H9 (cell line): Measurements from ENCODE around the gene FANCC. TPM values are rescaled to one million over a fixed set of nuclear protein-coding genes. Genes with fewer than 3 reads are reported as not detected.

Experiments used
- DNase-seq: peaks from one replicate; pipeline ENCODE4 v3.0.0-alpha.2; 2017
- H2AFZ ChIP-seq: one replicate; pipeline ENCODE4 v1.6.1; 2013; ENCODE audit warnings: mild to moderate bottlenecking, low read length, control low read depth, moderate library complexity
- H2AK5ac ChIP-seq: 2 replicates; pipeline ENCODE4 v1.6.1; 2013; ENCODE audit warnings: low read length, control low read depth, mixed read lengths; ENCODE audit not compliant: insufficient read length
- H2BK120ac ChIP-seq: one replicate; pipeline ENCODE4 v1.6.1; 2013; ENCODE audit warnings: low read depth, mild to moderate bottlenecking, low read length, control low read depth, inconsistent platforms; ENCODE audit not compliant: poor library complexity, severe bottlenecking
- H2BK12ac ChIP-seq: 2 replicates; pipeline ENCODE4 v1.6.1; 2013; ENCODE audit warnings: low read length, control low read depth, mixed read lengths, low read depth; ENCODE audit not compliant: insufficient read length
- H2BK15ac ChIP-seq: 2 replicates; pipeline ENCODE4 v1.6.1; 2013; ENCODE audit warnings: low read depth, low read length, control low read depth
- H2BK20ac ChIP-seq: one replicate; pipeline ENCODE4 v1.6.1; 2013; ENCODE audit warnings: low read depth, mild to moderate bottlenecking, low read length, control low read depth, inconsistent platforms; ENCODE audit not compliant: poor library complexity, severe bottlenecking
- H2BK5ac ChIP-seq: 2 replicates; pipeline ENCODE4 v1.6.1; 2013; ENCODE audit warnings: low read length, control low read depth, mixed read lengths; ENCODE audit not compliant: insufficient read length
- H3K14ac ChIP-seq: 2 replicates; pipeline ENCODE4 v1.6.1; 2013; ENCODE audit warnings: low read length, control low read depth; ENCODE audit not compliant: insufficient read depth
- H3K18ac ChIP-seq: 2 replicates; pipeline ENCODE4 v1.6.1; 2013; ENCODE audit warnings: low read depth, mild to moderate bottlenecking, mixed read lengths, low read length, control low read depth; ENCODE audit not compliant: insufficient read length
- H3K23ac ChIP-seq: 2 replicates; pipeline ENCODE4 v1.6.1; 2013; ENCODE audit warnings: low read length, control low read depth, mixed read lengths, low read depth; ENCODE audit not compliant: insufficient read length
- H3K23me2 ChIP-seq: 2 replicates; pipeline ENCODE4 v1.6.1; 2013; ENCODE audit warnings: low read depth, mild to moderate bottlenecking, mixed read lengths, low read length, control low read depth; ENCODE audit not compliant: insufficient read length, poor library complexity, severe bottlenecking
- H3K27ac ChIP-seq: 2 replicates; pipeline ENCODE4 v1.5.1; 2013; ENCODE audit warnings: low read length, control low read depth, mixed read lengths, low read depth; ENCODE audit not compliant: insufficient read length
- H3K27me3 ChIP-seq: 2 replicates; pipeline ENCODE4 v1.6.1; 2013; ENCODE audit warnings: low read length, control low read depth, inconsistent platforms; ENCODE audit not compliant: insufficient read depth
- H3K4ac ChIP-seq: 2 replicates; pipeline ENCODE4 v1.6.1; 2013; ENCODE audit warnings: low read depth, mild to moderate bottlenecking, control low read depth, inconsistent platforms, low read length, moderate library complexity
- H3K4me1 ChIP-seq: 2 replicates; pipeline ENCODE4 v1.6.1; 2013; ENCODE audit warnings: low read length, control low read depth, inconsistent platforms; ENCODE audit not compliant: insufficient read depth
- H3K4me2 ChIP-seq: 2 replicates; pipeline ENCODE4 v1.6.1; 2013; ENCODE audit warnings: low read length, control low read depth, mixed read lengths; ENCODE audit not compliant: insufficient read length, insufficient read depth
- H3K56ac ChIP-seq: 2 replicates; pipeline ENCODE4 v1.6.1; 2013; ENCODE audit warnings: low read depth, mild to moderate bottlenecking, mixed read lengths, low read length, control low read depth; ENCODE audit not compliant: insufficient read length
- H3K79me1 ChIP-seq: 2 replicates; pipeline ENCODE4 v1.6.1; 2013; ENCODE audit warnings: low read depth, mild to moderate bottlenecking, moderate library complexity, low read length, control low read depth, inconsistent platforms; ENCODE audit not compliant: insufficient read depth, poor library complexity, severe bottlenecking
- H3K79me2 ChIP-seq: 2 replicates; pipeline ENCODE4 v1.6.1; 2013; ENCODE audit warnings: low read length, control low read depth, inconsistent platforms; ENCODE audit not compliant: insufficient read depth
- H3K9ac ChIP-seq: 2 replicates; pipeline ENCODE4 v1.6.1; 2013; ENCODE audit warnings: low read length, control low read depth, mixed read lengths; ENCODE audit not compliant: insufficient read length; ENCODE audit errors: extremely low read depth
- H3K9me3 ChIP-seq: one replicate; pipeline ENCODE4 v1.6.1; 2013; ENCODE audit warnings: low read depth, low read length, inconsistent platforms; ENCODE audit not compliant: control insufficient read depth
- H3T11ph ChIP-seq: one replicate; pipeline ENCODE4 v1.6.1; 2013; ENCODE audit warnings: mild to moderate bottlenecking, low read length, control low read depth, inconsistent platforms
- H4K20me1 ChIP-seq: one replicate; pipeline ENCODE4 v1.6.1; 2013; ENCODE audit not compliant: control insufficient read depth, insufficient read length, insufficient read depth
- H4K5ac ChIP-seq: 2 replicates; pipeline ENCODE4 v1.6.1; 2013; ENCODE audit warnings: low read depth, mild to moderate bottlenecking, mixed read lengths, low read length, control low read depth; ENCODE audit not compliant: insufficient read length
- H4K8ac ChIP-seq: replicated peaks from 2 replicates; pipeline ENCODE4 v1.6.1; 2013; ENCODE audit warnings: low read length, control low read depth, mixed read lengths, low read depth; ENCODE audit not compliant: insufficient read length
- H4K91ac ChIP-seq: 2 replicates; pipeline ENCODE4 v1.6.1; 2013; ENCODE audit warnings: low read depth, mild to moderate bottlenecking, moderate library complexity, mixed read lengths, low read length, control low read depth; ENCODE audit not compliant: insufficient read length
- H3K27ac Mint-ChIP-seq, 3 experiments: 2 replicates in 2 of 3; 3 replicates in 1 of 3; pipeline ENCODE4 v1.8.0; 2020 to 2021; ENCODE audit warnings: mixed read lengths in 3 of 3, mild to moderate bottlenecking in 1 of 3, moderate library complexity in 1 of 3
- H3K27me3 Mint-ChIP-seq: 2 replicates; pipeline ENCODE4 v1.8.0; 2021; ENCODE audit warnings: low read depth, mild to moderate bottlenecking, moderate library complexity, mixed read lengths
- H3K36me3 Mint-ChIP-seq, 3 experiments: 2 replicates in 2 of 3; 3 replicates in 1 of 3; pipeline ENCODE4 v1.8.0; 2020 to 2021; ENCODE audit warnings: low read depth in 3 of 3, mixed read lengths in 3 of 3; ENCODE audit not compliant: insufficient read depth in 1 of 3
- H3K4me1 Mint-ChIP-seq, 2 experiments: 2 replicates each; pipeline ENCODE4 v1.8.0; 2020; ENCODE audit warnings: mixed read lengths in 2 of 2
- H3K4me3 Mint-ChIP-seq, 2 experiments: 2 replicates in 1 of 2; 3 replicates in 1 of 2; pipeline ENCODE4 v1.8.0; 2020 to 2021; ENCODE audit warnings: mild to moderate bottlenecking in 2 of 2, mixed read lengths in 2 of 2, moderate library complexity in 1 of 2
- H3K9me3 Mint-ChIP-seq, 2 experiments: 2 replicates in 1 of 2; 3 replicates in 1 of 2; pipeline ENCODE4 v1.8.0; 2020; ENCODE audit warnings: mild to moderate bottlenecking in 2 of 2, mixed read lengths in 2 of 2, moderate library complexity in 1 of 2
- WGBS: extraction: QIAGEN DNeasy Blood & Tissue Kit; methylation state at CpG from one replicate; pipeline ENCODE4 v1.1.7; 2013; ENCODE audit warnings: missing lambda C conversion rate, low lambda C conversion rate, mixed read lengths; ENCODE audit not compliant: insufficient read length; ENCODE audit errors: extremely low coverage; 5-methylcytosine and 5-hydroxymethylcytosine counted together
- total RNA-seq: library from RNA; stranded (reverse); gene quantifications from 2 replicates; pipeline ENCODE4 v1.2.1, GENCODE V29; 2021
- TF ChIP-seq, protein P1 (sequence below): fragments of 200-600 bp; sonication (generic); conservative IDR thresholded peaks from 3 replicates; pipeline ENCODE4 v1.8.0; 2021; ENCODE audit warnings: antibody characterized with exemption, mild to moderate bottlenecking

Gene FANCC
- total RNA-seq, 1 experiment from 2014 or later = 14.6 TPM

DNA sequence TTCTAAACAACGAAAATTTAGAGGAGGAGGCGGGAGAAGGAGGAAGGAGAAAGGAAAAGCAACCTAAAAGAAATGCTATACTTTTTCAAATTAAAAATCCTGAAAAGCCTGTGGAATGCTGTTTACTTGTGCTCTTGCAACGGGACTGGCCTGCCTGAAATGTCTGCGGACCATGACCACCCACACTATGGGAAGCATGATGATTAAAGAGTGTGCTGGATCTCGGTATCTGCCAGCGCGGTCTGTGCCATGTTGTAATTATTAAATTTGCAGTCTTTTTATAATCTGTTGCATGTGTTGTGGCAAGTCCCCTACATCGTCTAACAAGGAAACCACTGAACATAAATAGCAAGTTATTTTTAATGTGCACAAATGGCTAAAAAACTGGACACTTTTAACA lies 111.4 kb downstream of the FANCC start:
- no peak overlapping the region for H4K5ac ChIP-seq
- no peak overlapping the region for H2AFZ ChIP-seq
- no peak overlapping the region for H2BK5ac ChIP-seq
- H3K4me1 ChIP-seq = no peaks in the 10 kb centered on the region
- H3K27ac Mint-ChIP-seq = no peak overlapping the region; a peak in 1 of 7 replicates
- H4K20me1 ChIP-seq = no peaks in the 10 kb centered on the region
- H3K27ac ChIP-seq = no peak overlapping the region
- H3K9ac ChIP-seq = no peak overlapping the region
- WGBS = no CpG with 5 or more reads among the region's 8 CpGs
- H2BK120ac ChIP-seq = no peak overlapping the region
- no peak overlapping the region for H2BK15ac ChIP-seq
- no peak overlapping the region for H2BK20ac ChIP-seq
- H3K18ac ChIP-seq = no peak overlapping the region
- no peaks in the 10 kb centered on the region for H3K23me2 ChIP-seq
- no peak overlapping the region for H3K4me2 ChIP-seq
- H4K8ac ChIP-seq = no peak overlapping the region
- H3K23ac ChIP-seq = no peak overlapping the region
- TF ChIP-seq, protein P1, sequence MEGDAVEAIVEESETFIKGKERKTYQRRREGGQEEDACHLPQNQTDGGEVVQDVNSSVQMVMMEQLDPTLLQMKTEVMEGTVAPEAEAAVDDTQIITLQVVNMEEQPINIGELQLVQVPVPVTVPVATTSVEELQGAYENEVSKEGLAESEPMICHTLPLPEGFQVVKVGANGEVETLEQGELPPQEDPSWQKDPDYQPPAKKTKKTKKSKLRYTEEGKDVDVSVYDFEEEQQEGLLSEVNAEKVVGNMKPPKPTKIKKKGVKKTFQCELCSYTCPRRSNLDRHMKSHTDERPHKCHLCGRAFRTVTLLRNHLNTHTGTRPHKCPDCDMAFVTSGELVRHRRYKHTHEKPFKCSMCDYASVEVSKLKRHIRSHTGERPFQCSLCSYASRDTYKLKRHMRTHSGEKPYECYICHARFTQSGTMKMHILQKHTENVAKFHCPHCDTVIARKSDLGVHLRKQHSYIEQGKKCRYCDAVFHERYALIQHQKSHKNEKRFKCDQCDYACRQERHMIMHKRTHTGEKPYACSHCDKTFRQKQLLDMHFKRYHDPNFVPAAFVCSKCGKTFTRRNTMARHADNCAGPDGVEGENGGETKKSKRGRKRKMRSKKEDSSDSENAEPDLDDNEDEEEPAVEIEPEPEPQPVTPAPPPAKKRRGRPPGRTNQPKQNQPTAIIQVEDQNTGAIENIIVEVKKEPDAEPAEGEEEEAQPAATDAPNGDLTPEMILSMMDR = no peak
- H3K9me3 Mint-ChIP-seq = no peaks in the 10 kb centered on the region
- no peaks in the 10 kb centered on the region for H3K9me3 ChIP-seq
- H3K4me1 Mint-ChIP-seq = peaks cover 8 to 19% of the 10 kb centered on the region in 2 experiments; a peak in 3 of 4 replicates
- H3K36me3 Mint-ChIP-seq = no peaks in the 10 kb centered on the region
- no peak overlapping the region for H2BK12ac ChIP-seq
- DNase-seq = no peak
- H3K14ac ChIP-seq = no peak overlapping the region
- H3K79me2 ChIP-seq = no peaks in the 10 kb centered on the region
- no peak overlapping the region for H4K91ac ChIP-seq
- H3K4me3 Mint-ChIP-seq = no peak overlapping the region
- no peak overlapping the region for H3T11ph ChIP-seq
- H3K4ac ChIP-seq = no peak overlapping the region
- no peaks in the 10 kb centered on the region for H3K27me3 ChIP-seq
- no peaks in the 10 kb centered on the region for H3K27me3 Mint-ChIP-seq
- no peaks in the 10 kb centered on the region for H3K79me1 ChIP-seq
- no peak overlapping the region for H2AK5ac ChIP-seq
- no peak overlapping the region for H3K56ac ChIP-seq
